Vagina (tissue), 2 donors: ENCODE data around the gene CERS5. TPM values are rescaled to one million over a fixed set of nuclear protein-coding genes. Genes with fewer than 3 reads are reported as not detected.

ENCODE experiments used
- DNase-seq, 2 donors: peaks; one replicate each; pipeline ENCODE4 v3.0.0-alpha.2; 2017; ENCODE audit errors: extremely low spot score in 2 of 2
- H3K27ac ChIP-seq: fragments of 200-600 bp; sonication (generic); one replicate; pipeline ENCODE4 v1.5.1; 2019
- H3K27me3 ChIP-seq: fragments of 200-600 bp; sonication (generic); one replicate; pipeline ENCODE4 v1.5.1; 2019
- H3K36me3 ChIP-seq, 2 donors: fragments of 200-600 bp; sonication (generic); one replicate each; pipeline ENCODE4 v1.5.1; 2017 to 2019
- H3K4me1 ChIP-seq: fragments of 200-600 bp; sonication (generic); one replicate; pipeline ENCODE4 v1.5.1; 2019
- H3K4me3 ChIP-seq, 2 donors: fragments of 200-600 bp; sonication (generic); 1 replicate in 1 of 2; 2 replicates in 1 of 2; pipeline ENCODE4 v1.5.1; 2016 to 2019
- H3K9me3 ChIP-seq: fragments of 200-600 bp; sonication (generic); one replicate; pipeline ENCODE4 v1.5.1; 2019
- CTCF ChIP-seq, 3 experiments: fragments of 450-650 bp in 2 of 3; fragments of 200-600 bp in 1 of 3; sonication (generic) in 1 of 3; IDR thresholded peaks; one replicate each; pipeline ENCODE4 v1.5.1; 2017 to 2019; ENCODE audit warnings: antibody characterized with exemption in 3 of 3, mild to moderate bottlenecking in 2 of 3, moderate library complexity in 2 of 3
- POLR2A ChIP-seq, 2 donors: fragments of 450-650 bp; IDR thresholded peaks; one replicate each; pipeline ENCODE4 v1.6.1; 2017; ENCODE audit warnings: antibody characterized with exemption in 2 of 2, mild to moderate bottlenecking in 2 of 2, moderate library complexity in 2 of 2
- POLR2AphosphoS5 ChIP-seq, 2 donors: sonication (generic); formaldehyde crosslinking; IDR thresholded peaks; one replicate each; pipeline ENCODE4 v1.9.0; 2017; ENCODE audit warnings: antibody characterized with exemption in 2 of 2, mild to moderate bottlenecking in 2 of 2, low read depth in 1 of 2; ENCODE audit not compliant: insufficient read depth in 1 of 2
- intact Hi-C: fragments of 100-400 bp; cut with DNase I; formaldehyde crosslinking; loops from one replicate; pipeline ENCODE4 v1.15.1; 2023
- total RNA-seq: library from RNA; depleted of rRNA; stranded (reverse); fragments of >200 nt; gene quantifications from one replicate; pipeline ENCODE4 v1.2.3, GENCODE V29; 2016

Gene CERS5
- total RNA-seq, 1 donor from 2014 or later = 45.2 TPM

GRCh38 chr12:50211392-50212070, 44.4 kb upstream of the CERS5 start:
- no peak for DNase-seq
- H3K4me3 ChIP-seq = no peak overlapping the region
- no peaks in the 10 kb centered on the region for H3K36me3 ChIP-seq
- peak overlapping the region; percentile 37 for H3K27ac ChIP-seq
- intact Hi-C loops = no loop called here
- H3K4me1 ChIP-seq = peaks cover 47% of the 10 kb centered on the region
- no peaks in the 10 kb centered on the region for H3K9me3 ChIP-seq
- no peak for TF ChIP-seq CTCF (IDR thresholded peaks at IDR 0.05)
- H3K27me3 ChIP-seq = no peaks in the 10 kb centered on the region

- Histone ChIP-seq H3K27me3 (no peaks in the 10 kb centered on the region), H3K4me3 (no peak overlapping the region), H3K9me3 (no peaks in the 10 kb centered on the region), H3K36me3 (peaks cover 0 to 30% of the 10 kb centered on the region in 2 donors), H3K27ac (no peak overlapping the region), H3K4me1 (peaks cover 25% of the 10 kb centered on the region)
- TF ChIP-seq CTCF (IDR thresholded peaks at IDR 0.05) = no peak
- no peak for TF ChIP-seq POLR2A (IDR thresholded peaks at IDR 0.05)
- no peak for TF ChIP-seq POLR2AphosphoS5 (IDR thresholded peaks at IDR 0.05; ENCODE audit: insufficient read depth in 1 of 2, low read depth in 1 of 2)
- intact Hi-C loops = no loop called here
- no peak for DNase-seq
Measured at GRCh38 chr12:50207424-50207823, 40.3 kb upstream of the CERS5 start.

- Histone ChIP-seq H3K27ac (no peak overlapping the region), H3K4me3 (no peak overlapping the region), H3K9me3 (no peaks in the 10 kb centered on the region), H3K36me3 (peaks cover 0 to 30% of the 10 kb centered on the region in 2 donors), H3K4me1 (peaks cover 8% of the 10 kb centered on the region), H3K27me3 (no peaks in the 10 kb centered on the region)
- no peak for DNase-seq
- TF ChIP-seq CTCF (IDR thresholded peaks at IDR 0.05) (no peak), POLR2A (IDR thresholded peaks at IDR 0.05) (no peak), POLR2AphosphoS5 (IDR thresholded peaks at IDR 0.05; ENCODE audit: insufficient read depth in 1 of 2, low read depth in 1 of 2) (no peak)
- intact Hi-C loops = no loop called here
Measured at GRCh38 chr12:50205648-50206047, 38.5 kb upstream of the CERS5 start.

- Histone ChIP-seq H3K4me1 (peaks cover 14% of the 10 kb centered on the region), H3K4me3 (no peak overlapping the region), H3K9me3 (no peaks in the 10 kb centered on the region), H3K27ac (peak overlapping the region; percentile 51), H3K36me3 (peaks cover 0 to 48% of the 10 kb centered on the region in 2 donors), H3K27me3 (no peaks in the 10 kb centered on the region)
- no peak for DNase-seq
- intact Hi-C loops = no loop called here
- TF ChIP-seq CTCF (IDR thresholded peaks at IDR 0.05) (no peak), POLR2AphosphoS5 (IDR thresholded peaks at IDR 0.05; ENCODE audit: insufficient read depth in 1 of 2, low read depth in 1 of 2) (no peak), POLR2A (IDR thresholded peaks at IDR 0.05) (no peak)
Measured at GRCh38 chr12:50203691-50204090, 36.5 kb upstream of the CERS5 start.

- intact Hi-C loops = no loop called here
- TF ChIP-seq POLR2AphosphoS5 (IDR thresholded peaks at IDR 0.05; ENCODE audit: insufficient read depth in 1 of 2, low read depth in 1 of 2) (peak in 1 of 2 donors; percentile 76), POLR2A (IDR thresholded peaks at IDR 0.05) (no peak)
- no peak overlapping the region for H3K4me3 ChIP-seq
- DNase-seq = no peak
- H3K27me3 ChIP-seq = no peaks in the 10 kb centered on the region
- peak overlapping the region; percentile 51 for H3K27ac ChIP-seq
- peaks cover 0 to 56% of the 10 kb centered on the region in 2 donors for H3K36me3 ChIP-seq
- H3K4me1 ChIP-seq = peaks cover 27% of the 10 kb centered on the region
- no peaks in the 10 kb centered on the region for H3K9me3 ChIP-seq
Measured at GRCh38 chr12:50201987-50202521, 34.9 kb upstream of the CERS5 start.
